ENCODE measurements around the gene PIK3CB.
"Not testable (repeated sequence)": the region's sequence is repeated elsewhere in the genome, so short reads cannot be mapped to it uniquely, and the experiment has no call there.

PIK3CB gene

GRCh38 chr3:138829097-138829496, 5.6 kb downstream of the PIK3CB start:
- H3K79me2 ChIP-seq (ENCODE audit: insufficient read depth, low read depth): peaks cover 41% of the 10 kb centered on the region
- H3K27ac ChIP-seq: no peak overlapping the region
- TF ChIP-seq, protein P1, sequence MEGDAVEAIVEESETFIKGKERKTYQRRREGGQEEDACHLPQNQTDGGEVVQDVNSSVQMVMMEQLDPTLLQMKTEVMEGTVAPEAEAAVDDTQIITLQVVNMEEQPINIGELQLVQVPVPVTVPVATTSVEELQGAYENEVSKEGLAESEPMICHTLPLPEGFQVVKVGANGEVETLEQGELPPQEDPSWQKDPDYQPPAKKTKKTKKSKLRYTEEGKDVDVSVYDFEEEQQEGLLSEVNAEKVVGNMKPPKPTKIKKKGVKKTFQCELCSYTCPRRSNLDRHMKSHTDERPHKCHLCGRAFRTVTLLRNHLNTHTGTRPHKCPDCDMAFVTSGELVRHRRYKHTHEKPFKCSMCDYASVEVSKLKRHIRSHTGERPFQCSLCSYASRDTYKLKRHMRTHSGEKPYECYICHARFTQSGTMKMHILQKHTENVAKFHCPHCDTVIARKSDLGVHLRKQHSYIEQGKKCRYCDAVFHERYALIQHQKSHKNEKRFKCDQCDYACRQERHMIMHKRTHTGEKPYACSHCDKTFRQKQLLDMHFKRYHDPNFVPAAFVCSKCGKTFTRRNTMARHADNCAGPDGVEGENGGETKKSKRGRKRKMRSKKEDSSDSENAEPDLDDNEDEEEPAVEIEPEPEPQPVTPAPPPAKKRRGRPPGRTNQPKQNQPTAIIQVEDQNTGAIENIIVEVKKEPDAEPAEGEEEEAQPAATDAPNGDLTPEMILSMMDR (conservative IDR thresholded peaks at IDR 0.05; ENCODE audit: low read depth, low read length): no peak

DNA sequence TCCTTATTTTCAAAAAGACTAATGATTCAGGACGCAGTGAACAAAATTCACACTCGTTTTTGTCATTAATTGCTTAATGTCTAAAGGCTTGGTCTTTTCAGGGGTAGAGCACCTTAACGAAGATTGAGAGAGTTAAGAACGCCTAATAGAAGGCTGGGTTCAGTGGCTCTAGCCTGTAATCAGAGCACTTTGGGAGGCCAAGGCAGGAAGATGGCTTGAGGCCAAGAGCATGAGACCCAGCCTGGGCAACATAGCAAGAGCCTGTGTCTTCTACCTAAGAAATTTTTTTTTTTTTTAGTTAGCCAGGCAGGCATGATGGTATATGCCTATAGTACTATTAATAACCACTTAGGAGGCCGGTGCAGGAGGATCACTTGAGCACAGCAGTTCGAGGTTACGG, 7.5 kb downstream of the PIK3CB start:
- H3K4me2 ChIP-seq: no peak overlapping the region
- TF ChIP-seq, protein P1 (conservative IDR thresholded peaks at IDR 0.05; ENCODE audit: low read depth, low read length): no peak
- no peak overlapping the region for H2AFZ ChIP-seq (ENCODE audit: low read depth)
- peaks cover 26% of the 10 kb centered on the region; the same call in 1 of the 2 replicates for H3K79me2 ChIP-seq (ENCODE audit: insufficient read depth, low read depth)
- H3K27me3 ChIP-seq (ENCODE audit: insufficient read depth, low read depth): no peaks in the 10 kb centered on the region
- H3K4me3 ChIP-seq (IDR thresholded peaks at IDR 0.05; ENCODE audit: insufficient read depth, low read depth, low read length): no peak overlapping the region
- peaks cover 9% of the 10 kb centered on the region for H3K4me1 ChIP-seq (ENCODE audit: low read depth, poor library complexity, severe bottlenecking)
- H4K20me1 ChIP-seq (ENCODE audit: insufficient read depth): no peaks in the 10 kb centered on the region
- no peaks in the 10 kb centered on the region for H3K36me3 ChIP-seq (ENCODE audit: insufficient read depth)
- H3K9ac ChIP-seq: no peak overlapping the region
- no peak overlapping the region for H3K27ac ChIP-seq

More at GRCh38 chr3:138829097-138829496, 5.6 kb downstream of the PIK3CB start:
- H3K4me1 ChIP-seq (ENCODE audit: low read depth, poor library complexity, severe bottlenecking): peaks cover 12% of the 10 kb centered on the region
- H3K36me3 ChIP-seq (ENCODE audit: insufficient read depth): no peaks in the 10 kb centered on the region
- no peaks in the 10 kb centered on the region for H4K20me1 ChIP-seq (ENCODE audit: insufficient read depth)
- no peak overlapping the region for H3K9ac ChIP-seq
- H3K27me3 ChIP-seq (ENCODE audit: insufficient read depth, low read depth): no peaks in the 10 kb centered on the region
- H3K4me2 ChIP-seq: no peak overlapping the region
- H3K4me3 ChIP-seq (IDR thresholded peaks at IDR 0.05; ENCODE audit: insufficient read depth, low read depth, low read length): no peak overlapping the region
- no peak overlapping the region for H2AFZ ChIP-seq (ENCODE audit: low read depth)

DNA sequence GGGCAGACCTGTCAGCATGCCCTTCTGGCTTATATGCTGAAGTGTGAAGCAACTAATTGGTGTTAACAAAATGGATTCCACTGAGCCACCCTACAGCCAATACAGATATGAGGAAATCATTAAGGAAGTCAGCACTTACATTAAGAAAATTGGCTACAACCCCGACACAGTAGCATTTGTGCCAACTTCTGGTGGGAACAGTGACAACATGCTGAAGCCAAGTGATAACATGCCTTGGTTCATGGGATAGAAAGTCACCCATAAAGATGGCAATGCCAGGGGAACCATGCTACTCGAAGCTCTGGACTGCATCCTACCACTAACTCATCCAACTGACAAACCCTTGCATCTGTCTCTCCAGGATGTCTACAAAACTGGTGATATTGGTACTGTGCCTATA, 9.4 kb downstream of the PIK3CB start:
- Histone ChIP-seq H3K9ac (no peak overlapping the region), H3K4me1 (ENCODE audit: low read depth, poor library complexity, severe bottlenecking) (peaks cover 9% of the 10 kb centered on the region), H3K79me2 (ENCODE audit: insufficient read depth, low read depth) (peaks cover 22% of the 10 kb centered on the region; the same call in 1 of the 2 replicates), H3K27ac (no peak overlapping the region), H3K4me2 (no peak overlapping the region), H4K20me1 (ENCODE audit: insufficient read depth) (no peaks in the 10 kb centered on the region), H3K36me3 (ENCODE audit: insufficient read depth) (no peaks in the 10 kb centered on the region), H3K4me3 (IDR thresholded peaks at IDR 0.05; ENCODE audit: insufficient read depth, low read depth, low read length) (no peak overlapping the region), H2AFZ (ENCODE audit: low read depth) (no peak overlapping the region), H3K27me3 (ENCODE audit: insufficient read depth, low read depth) (no peaks in the 10 kb centered on the region)
- TF ChIP-seq, protein P1 (conservative IDR thresholded peaks at IDR 0.05; ENCODE audit: low read depth, low read length): no peak

DNA sequence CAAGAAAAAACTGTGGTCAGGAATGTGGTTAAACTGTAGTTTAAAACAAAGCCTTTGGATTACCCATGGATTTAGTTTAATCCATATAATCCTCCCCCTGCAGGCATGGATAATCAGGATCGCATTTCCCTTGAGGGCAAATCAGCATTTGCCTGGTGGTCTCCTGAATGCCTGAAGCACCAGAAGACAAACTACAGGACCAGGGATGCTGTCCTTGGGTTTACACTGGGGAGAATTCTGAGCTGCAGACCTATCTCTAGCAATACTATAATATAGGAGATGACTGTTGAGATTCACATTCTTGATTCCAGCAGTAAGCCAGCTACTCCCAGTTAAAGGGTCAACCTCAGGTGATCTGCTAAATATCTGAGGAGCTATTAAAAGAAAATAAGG, 10.6 kb downstream of the PIK3CB start:
- Histone ChIP-seq H3K36me3 (ENCODE audit: insufficient read depth) (no peaks in the 10 kb centered on the region), H4K20me1 (ENCODE audit: insufficient read depth) (no peaks in the 10 kb centered on the region), H3K4me2 (no peak overlapping the region), H3K27ac (no peak overlapping the region), H3K4me1 (ENCODE audit: low read depth, poor library complexity, severe bottlenecking) (peaks cover 9% of the 10 kb centered on the region), H2AFZ (ENCODE audit: low read depth) (no peak overlapping the region), H3K79me2 (ENCODE audit: insufficient read depth, low read depth) (peaks cover 24% of the 10 kb centered on the region; the same call in 1 of the 2 replicates), H3K9ac (no peak overlapping the region), H3K27me3 (ENCODE audit: insufficient read depth, low read depth) (no peaks in the 10 kb centered on the region), H3K4me3 (IDR thresholded peaks at IDR 0.05; ENCODE audit: insufficient read depth, low read depth, low read length) (no peak overlapping the region)
- TF ChIP-seq, protein P1 (conservative IDR thresholded peaks at IDR 0.05; ENCODE audit: low read depth, low read length): no peak

DNA sequence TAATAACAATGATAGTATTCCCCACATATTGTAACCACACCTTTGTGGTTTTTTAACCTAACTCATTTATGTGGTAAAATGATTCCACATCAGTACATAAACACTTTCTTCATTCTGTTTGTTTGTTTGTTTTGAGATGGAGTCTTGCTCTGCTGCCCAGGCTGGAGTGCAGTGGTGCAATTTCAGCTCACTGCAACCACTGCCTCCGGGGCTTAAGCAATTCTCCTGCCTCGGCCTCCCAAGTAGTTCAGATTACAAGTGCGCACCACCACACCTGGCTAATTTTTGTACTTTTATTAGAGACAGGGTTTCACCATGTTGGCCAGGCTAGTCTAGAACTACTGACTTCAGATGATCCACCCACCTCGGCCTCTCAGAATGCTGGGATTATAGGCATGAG, 14.3 kb downstream of the PIK3CB start:
- not testable (repeated sequence) for H3K4me2 ChIP-seq; H3K27ac ChIP-seq; H3K4me3 ChIP-seq (IDR thresholded peaks at IDR 0.05; ENCODE audit: insufficient read depth, low read depth, low read length); H3K27me3 ChIP-seq (ENCODE audit: insufficient read depth, low read depth); H3K36me3 ChIP-seq (ENCODE audit: insufficient read depth); H2AFZ ChIP-seq (ENCODE audit: low read depth); H3K9ac ChIP-seq; H4K20me1 ChIP-seq (ENCODE audit: insufficient read depth)
- peaks cover 18% of the 10 kb centered on the region for H3K4me1 ChIP-seq (ENCODE audit: low read depth, poor library complexity, severe bottlenecking)
- H3K79me2 ChIP-seq (ENCODE audit: insufficient read depth, low read depth): peaks cover 34% of the 10 kb centered on the region; the same call in 1 of the 2 replicates

Measured in KMS-11 (cell line).